GM12873 (cell line): ENCODE measurements around the gene RFWD3.
A peak's percentile ranks its signal among the peaks of the same experiment; 100 is the strongest.

Experiments used
- TF ChIP-seq, protein P1 (sequence below): IDR thresholded peaks from 2 replicates; pipeline ENCODE4 v1.5.1; 2012; ENCODE audit warnings: low read depth, mild to moderate bottlenecking, moderate library complexity, low read length, control low read depth; ENCODE audit not compliant: insufficient read depth; ENCODE audit errors: missing control alignments

The RFWD3 gene

DNA sequence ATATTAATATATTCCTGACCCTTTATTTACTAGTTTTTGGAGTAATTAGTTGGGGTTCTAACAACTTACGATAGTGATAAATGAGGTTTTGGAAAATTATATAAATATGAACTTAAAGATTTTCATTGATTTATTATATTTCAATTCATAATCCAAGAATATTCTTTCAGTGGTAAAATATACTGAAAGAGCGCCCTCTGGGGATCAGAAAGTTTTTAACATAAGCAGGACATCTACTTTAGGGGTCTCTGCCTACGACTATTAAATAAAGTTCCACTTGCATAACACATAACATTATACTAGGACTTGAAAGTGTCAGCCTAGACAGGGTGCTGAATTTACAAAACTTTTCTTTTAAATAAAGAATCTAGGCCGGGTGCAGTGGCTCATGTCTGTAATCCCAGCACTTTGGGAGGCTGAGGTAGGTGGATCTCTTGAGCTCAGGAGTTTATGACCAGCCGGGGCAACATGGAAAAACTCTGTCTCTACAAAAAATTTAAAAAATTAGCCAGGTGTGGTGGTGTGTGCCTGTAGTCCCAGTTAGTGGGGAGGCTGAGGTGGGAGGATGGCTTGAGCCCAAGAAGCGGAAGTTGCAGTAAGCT is 15.6 kb downstream of the RFWD3 start:
- TF ChIP-seq, protein P1, sequence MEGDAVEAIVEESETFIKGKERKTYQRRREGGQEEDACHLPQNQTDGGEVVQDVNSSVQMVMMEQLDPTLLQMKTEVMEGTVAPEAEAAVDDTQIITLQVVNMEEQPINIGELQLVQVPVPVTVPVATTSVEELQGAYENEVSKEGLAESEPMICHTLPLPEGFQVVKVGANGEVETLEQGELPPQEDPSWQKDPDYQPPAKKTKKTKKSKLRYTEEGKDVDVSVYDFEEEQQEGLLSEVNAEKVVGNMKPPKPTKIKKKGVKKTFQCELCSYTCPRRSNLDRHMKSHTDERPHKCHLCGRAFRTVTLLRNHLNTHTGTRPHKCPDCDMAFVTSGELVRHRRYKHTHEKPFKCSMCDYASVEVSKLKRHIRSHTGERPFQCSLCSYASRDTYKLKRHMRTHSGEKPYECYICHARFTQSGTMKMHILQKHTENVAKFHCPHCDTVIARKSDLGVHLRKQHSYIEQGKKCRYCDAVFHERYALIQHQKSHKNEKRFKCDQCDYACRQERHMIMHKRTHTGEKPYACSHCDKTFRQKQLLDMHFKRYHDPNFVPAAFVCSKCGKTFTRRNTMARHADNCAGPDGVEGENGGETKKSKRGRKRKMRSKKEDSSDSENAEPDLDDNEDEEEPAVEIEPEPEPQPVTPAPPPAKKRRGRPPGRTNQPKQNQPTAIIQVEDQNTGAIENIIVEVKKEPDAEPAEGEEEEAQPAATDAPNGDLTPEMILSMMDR = peak; percentile 41

DNA sequence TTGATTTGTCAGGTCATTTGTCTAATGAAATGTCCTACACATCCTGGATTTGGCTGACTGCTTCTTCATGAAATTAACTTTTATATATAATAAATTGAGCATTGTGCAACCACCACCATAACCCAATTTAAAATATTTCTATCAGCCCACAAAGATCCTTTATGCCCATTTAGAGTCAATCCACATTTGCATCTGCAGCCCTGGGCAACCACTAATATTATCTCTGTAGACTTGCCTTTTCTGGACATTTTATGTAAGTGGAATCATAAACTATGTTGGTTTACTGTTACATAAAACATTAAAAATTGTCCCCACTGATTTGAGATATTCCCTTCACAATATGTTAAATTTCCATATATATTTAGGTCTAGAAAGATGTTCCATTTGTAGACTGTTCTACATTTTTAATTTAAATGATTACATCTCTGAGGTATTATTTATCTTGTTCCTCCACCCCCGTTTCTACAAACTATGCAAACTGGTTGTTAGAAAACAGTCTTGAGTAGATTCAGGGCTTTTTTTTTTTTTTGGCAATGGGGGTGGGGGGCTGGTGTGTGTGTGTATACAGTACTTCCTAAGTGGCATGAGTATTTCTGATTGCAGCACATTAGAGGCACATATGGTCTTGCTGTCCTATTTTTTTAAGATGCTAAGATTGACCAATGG is 16.7 kb downstream of the RFWD3 start:
- TF ChIP-seq, protein P1 = no peak

DNA sequence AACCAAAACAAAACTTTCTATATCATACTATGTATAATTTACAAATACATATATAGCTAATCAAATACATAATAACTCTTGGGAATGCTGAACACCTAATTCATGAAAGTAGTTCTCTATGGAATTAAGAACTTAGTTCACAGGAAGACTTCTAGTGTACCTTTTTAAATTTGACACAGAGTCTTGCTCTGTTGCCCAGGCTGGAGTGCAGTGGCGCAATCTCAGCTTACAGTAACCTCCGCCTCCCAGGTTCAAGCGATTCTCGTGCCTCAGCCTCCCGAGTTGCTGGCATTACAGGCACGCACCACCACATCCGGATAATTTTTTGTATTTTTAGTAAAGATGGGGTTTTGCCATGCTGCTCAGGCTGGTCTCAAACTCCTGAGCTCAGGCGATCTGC is 24.7 kb downstream of the RFWD3 start:
- TF ChIP-seq, protein P1 = no peak

DNA sequence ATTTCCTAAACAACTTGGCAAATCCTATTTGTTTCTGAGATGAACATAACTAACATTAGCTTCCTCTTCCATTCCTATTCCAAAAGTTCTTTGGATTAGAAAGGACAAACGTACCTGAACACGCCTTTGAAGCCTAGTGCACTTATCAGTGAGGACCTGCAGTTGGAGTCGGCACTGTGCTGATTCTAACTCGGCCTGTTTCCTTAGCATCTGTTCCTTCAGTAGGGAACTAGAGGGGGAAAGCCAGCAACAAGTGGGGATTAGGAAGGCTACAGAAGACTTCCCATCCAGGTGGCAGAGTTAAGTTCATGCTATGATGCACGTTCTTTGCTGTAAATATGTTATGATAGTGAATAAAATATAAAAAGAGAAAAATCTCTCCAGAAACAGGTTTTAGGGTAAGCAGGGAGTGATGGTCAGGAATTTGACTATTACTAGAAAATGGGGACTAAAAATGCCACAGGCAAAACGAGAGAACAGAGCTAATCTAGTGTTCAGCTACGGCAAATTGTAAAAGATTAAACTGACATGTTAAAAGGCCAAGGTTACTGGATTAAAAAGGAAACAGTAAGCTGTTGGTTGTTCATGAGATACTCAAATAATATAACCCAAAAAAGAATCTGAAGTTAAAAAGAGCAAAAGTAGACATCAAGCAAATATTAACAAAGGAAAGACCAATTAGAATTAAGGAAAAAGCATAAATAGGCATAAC is 28.8 kb downstream of the RFWD3 start:
- TF ChIP-seq, protein P1 = no peak

DNA sequence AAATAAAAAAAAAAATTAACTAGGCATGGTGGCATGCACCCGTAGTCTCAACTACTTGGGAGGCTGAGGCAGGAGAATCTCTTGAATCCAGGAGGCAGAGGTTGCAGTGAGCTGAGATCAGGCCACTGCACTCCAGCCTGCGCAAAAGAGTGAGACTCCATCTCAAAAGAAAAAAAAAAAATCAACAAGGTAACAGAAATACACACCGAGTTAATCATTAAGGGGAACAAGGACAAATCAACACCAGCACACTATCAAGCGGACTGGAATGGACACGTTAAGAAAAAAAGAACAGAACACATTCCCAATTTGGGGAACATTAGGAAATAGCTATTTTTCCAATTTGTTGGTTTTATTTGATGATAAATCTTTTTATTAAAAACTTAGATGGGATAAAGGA is 31.4 kb downstream of the RFWD3 start:
- TF ChIP-seq, protein P1 = no peak

DNA sequence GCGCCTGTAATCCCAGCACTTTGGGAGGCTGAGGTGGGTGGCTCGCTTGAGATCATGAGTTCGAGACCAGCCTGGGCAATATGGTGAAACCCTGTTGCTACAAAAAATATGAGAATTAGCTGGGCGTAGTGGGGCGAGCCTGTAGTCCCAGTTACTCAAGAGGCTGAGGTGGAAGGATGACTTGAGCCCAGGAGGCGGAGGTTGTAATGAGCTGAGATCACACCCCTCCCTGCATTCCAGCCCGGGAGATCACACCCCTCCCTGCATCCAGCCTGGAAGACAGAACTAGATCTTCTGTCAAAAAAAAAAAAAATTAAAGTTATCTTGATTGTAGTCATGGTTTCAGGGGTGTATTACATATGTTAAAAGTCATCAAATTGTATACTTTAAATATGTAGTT is 33.0 kb downstream of the RFWD3 start:
- TF ChIP-seq, protein P1 = no peak

DNA sequence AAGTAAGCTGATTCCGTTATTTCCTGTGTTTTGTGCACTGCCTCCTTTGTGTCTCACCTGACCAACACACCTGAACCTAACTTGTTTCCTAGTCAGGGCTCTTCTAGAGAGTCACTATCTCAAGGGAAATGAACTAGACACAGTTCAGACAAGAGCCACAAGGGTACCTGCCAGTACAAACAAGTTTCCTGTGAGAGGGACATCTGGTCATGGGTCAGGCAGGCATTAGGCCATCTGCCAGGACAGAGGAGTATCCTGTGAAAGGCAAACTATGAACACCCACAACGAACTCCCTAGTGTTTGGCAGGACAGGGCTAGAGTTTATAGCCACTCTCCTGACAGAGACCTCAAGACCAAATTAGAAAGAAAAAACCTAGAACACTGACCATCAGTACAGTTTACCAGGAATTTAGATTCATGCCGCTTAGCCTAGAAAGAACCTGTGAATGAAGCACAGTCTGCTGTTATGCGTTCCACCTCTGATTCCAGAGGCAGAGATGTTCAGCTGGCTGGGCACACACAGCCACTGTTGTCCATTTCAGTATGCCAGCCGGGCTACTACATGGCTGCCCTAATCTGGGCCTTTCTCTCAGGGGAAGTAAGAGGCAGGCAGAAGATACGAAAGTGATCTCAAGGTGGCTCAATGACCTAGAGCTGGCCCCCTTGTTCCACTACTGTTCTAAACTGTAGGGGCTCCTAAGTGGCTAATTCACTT is 39.0 kb downstream of the RFWD3 start:
- TF ChIP-seq, protein P1 = no peak
